Measurements from ENCODE around the gene KIAA1614.

DNA sequence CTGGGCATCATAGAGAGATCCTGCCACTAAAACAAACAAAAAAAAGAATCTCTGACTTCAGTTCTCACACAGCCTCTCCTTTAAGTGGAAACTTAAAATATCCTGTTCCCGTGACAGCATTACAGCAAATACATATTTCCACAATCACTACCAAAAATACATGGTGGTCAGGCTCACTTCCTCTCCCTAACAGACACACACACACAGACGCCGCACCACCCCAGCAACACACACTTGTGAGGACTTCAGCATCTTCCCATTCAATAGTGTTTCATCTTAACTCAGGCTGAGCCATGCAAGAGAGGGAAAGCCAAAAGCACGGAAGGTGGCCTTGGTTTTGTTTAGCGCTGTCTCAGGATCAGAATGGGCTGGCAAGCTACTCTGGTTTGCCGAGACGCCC lies 21.9 kb downstream of the KIAA1614 start:
- TF ChIP-seq, protein P1, sequence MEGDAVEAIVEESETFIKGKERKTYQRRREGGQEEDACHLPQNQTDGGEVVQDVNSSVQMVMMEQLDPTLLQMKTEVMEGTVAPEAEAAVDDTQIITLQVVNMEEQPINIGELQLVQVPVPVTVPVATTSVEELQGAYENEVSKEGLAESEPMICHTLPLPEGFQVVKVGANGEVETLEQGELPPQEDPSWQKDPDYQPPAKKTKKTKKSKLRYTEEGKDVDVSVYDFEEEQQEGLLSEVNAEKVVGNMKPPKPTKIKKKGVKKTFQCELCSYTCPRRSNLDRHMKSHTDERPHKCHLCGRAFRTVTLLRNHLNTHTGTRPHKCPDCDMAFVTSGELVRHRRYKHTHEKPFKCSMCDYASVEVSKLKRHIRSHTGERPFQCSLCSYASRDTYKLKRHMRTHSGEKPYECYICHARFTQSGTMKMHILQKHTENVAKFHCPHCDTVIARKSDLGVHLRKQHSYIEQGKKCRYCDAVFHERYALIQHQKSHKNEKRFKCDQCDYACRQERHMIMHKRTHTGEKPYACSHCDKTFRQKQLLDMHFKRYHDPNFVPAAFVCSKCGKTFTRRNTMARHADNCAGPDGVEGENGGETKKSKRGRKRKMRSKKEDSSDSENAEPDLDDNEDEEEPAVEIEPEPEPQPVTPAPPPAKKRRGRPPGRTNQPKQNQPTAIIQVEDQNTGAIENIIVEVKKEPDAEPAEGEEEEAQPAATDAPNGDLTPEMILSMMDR (IDR thresholded peaks at IDR 0.05) = no peak
- TF ChIP-seq EZH2phosphoT487 (IDR thresholded peaks at IDR 0.05) = no peak

Data from neural progenitor cell (in vitro differentiated cells).